Esophagus squamous epithelium (tissue), 4 donors: ENCODE data around the gene SSC5D.

Source experiments
- POLR2A ChIP-seq, 4 donors: fragments of 450-650 bp; IDR thresholded peaks; one replicate each; pipeline ENCODE4 v1.6.1; 2017; ENCODE audit warnings: antibody characterized with exemption in 4 of 4, mild to moderate bottlenecking in 4 of 4, moderate library complexity in 3 of 4
- TF ChIP-seq, protein P1 (sequence below), 6 experiments: fragments of 450-650 bp in 4 of 6; fragments of 200-600 bp in 2 of 6; sonication (generic) in 2 of 6; IDR thresholded peaks; one replicate each; pipeline ENCODE4 v1.5.1; 2016 to 2019; ENCODE audit warnings: antibody characterized with exemption in 6 of 6, mild to moderate bottlenecking in 4 of 6, moderate library complexity in 4 of 6

- TF ChIP-seq, protein P1, sequence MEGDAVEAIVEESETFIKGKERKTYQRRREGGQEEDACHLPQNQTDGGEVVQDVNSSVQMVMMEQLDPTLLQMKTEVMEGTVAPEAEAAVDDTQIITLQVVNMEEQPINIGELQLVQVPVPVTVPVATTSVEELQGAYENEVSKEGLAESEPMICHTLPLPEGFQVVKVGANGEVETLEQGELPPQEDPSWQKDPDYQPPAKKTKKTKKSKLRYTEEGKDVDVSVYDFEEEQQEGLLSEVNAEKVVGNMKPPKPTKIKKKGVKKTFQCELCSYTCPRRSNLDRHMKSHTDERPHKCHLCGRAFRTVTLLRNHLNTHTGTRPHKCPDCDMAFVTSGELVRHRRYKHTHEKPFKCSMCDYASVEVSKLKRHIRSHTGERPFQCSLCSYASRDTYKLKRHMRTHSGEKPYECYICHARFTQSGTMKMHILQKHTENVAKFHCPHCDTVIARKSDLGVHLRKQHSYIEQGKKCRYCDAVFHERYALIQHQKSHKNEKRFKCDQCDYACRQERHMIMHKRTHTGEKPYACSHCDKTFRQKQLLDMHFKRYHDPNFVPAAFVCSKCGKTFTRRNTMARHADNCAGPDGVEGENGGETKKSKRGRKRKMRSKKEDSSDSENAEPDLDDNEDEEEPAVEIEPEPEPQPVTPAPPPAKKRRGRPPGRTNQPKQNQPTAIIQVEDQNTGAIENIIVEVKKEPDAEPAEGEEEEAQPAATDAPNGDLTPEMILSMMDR (IDR thresholded peaks at IDR 0.05): no peak
- no peak for TF ChIP-seq POLR2A (IDR thresholded peaks at IDR 0.05)
These were observed 44.3 kb upstream of the SSC5D start for GRCh38 chr19:55443824-55444480.
